OCI-LY1 (cell line): ENCODE measurements around the gene IPO13.

Experiments
- EZH2 ChIP-seq: fragments of 200-600 bp; sonication (generic), shearing (Covaris generic); IDR thresholded peaks from 2 replicates; pipeline ENCODE4 v1.8.0; 2017; ENCODE audit warnings: borderline replicate concordance, mixed run types, mild to moderate bottlenecking, antibody characterized with exemption, low read length, moderate library complexity, mixed read lengths
- TF ChIP-seq, protein P1 (sequence below): fragments of 200-600 bp; sonication (generic), shearing (Covaris generic); IDR thresholded peaks from 2 replicates; pipeline ENCODE4 v1.5.1; 2017; ENCODE audit warnings: mild to moderate bottlenecking, antibody characterized with exemption, low read length, moderate library complexity, mixed read lengths

DNA sequence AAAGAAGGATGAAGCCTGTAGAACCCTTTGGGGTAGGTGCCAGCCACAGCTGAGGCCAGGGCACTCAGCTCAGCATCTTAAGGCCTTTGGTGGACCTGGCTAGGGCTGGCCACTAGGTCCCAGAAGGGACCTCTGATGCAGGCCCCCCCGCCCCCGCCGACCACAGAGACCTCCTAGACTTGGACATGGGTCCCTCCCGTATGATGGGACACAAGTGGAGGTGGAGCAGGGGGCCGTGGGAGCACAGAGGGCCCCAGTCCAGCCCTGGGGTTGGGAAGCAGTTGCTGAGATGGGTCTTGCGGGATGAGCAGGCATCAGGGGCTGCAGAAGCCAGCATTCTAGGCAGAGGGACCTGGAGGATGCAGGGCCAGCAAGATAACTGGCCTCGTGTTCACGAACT lies 35.5 kb downstream of the IPO13 start:
- no peak for TF ChIP-seq EZH2
- TF ChIP-seq, protein P1, sequence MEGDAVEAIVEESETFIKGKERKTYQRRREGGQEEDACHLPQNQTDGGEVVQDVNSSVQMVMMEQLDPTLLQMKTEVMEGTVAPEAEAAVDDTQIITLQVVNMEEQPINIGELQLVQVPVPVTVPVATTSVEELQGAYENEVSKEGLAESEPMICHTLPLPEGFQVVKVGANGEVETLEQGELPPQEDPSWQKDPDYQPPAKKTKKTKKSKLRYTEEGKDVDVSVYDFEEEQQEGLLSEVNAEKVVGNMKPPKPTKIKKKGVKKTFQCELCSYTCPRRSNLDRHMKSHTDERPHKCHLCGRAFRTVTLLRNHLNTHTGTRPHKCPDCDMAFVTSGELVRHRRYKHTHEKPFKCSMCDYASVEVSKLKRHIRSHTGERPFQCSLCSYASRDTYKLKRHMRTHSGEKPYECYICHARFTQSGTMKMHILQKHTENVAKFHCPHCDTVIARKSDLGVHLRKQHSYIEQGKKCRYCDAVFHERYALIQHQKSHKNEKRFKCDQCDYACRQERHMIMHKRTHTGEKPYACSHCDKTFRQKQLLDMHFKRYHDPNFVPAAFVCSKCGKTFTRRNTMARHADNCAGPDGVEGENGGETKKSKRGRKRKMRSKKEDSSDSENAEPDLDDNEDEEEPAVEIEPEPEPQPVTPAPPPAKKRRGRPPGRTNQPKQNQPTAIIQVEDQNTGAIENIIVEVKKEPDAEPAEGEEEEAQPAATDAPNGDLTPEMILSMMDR = no peak
